ENCODE measurements around the gene FAM174A. TPM values are rescaled to one million over a fixed set of nuclear protein-coding genes. Genes with fewer than 3 reads are reported as not detected.
A peak's percentile ranks its signal among the peaks of the same experiment; 100 is the strongest.

FAM174A gene
- total and polyA plus RNA-seq, 12 donors = 9.1 to 46.0 (median 20.1) TPM

DNA sequence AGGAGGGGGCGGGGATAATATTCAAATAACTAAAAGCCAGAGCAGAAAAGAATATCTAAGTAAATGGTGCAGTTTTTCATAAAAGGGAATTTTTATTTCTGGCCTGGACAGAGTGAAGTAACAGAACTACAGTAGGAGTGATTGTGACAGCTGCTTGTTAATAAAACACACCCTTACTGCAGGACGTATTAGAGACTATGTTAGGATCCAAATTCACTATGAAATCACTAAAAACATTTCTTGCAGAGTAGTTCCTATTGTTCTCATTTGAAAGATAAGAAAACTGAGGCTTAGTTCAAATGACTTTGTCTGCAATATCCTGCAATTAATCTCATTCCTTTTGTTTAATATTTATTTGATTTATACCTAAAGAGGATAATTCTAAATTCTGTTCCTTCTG lies 39.5 kb downstream of the FAM174A start:
- Histone ChIP-seq H3K9me3 (peaks cover 0 to 12% (median 0%) of the 10 kb centered on the region in 11 donors), H3K4me3 (no peak overlapping the region), H3K27ac (peak overlapping the region in 7 of 10 donors; percentile 22 to 85 (median 70)), H3K36me3 (peaks cover 0 to 4% (median 0%) of the 10 kb centered on the region in 9 donors), H3K27me3 (no peaks in the 10 kb centered on the region), H3K4me1 (peaks cover 0 to 42% (median 17%) of the 10 kb centered on the region in 9 donors)
- intact Hi-C loops (cut with DNase I) = no loop called here
- TF ChIP-seq, protein P1, sequence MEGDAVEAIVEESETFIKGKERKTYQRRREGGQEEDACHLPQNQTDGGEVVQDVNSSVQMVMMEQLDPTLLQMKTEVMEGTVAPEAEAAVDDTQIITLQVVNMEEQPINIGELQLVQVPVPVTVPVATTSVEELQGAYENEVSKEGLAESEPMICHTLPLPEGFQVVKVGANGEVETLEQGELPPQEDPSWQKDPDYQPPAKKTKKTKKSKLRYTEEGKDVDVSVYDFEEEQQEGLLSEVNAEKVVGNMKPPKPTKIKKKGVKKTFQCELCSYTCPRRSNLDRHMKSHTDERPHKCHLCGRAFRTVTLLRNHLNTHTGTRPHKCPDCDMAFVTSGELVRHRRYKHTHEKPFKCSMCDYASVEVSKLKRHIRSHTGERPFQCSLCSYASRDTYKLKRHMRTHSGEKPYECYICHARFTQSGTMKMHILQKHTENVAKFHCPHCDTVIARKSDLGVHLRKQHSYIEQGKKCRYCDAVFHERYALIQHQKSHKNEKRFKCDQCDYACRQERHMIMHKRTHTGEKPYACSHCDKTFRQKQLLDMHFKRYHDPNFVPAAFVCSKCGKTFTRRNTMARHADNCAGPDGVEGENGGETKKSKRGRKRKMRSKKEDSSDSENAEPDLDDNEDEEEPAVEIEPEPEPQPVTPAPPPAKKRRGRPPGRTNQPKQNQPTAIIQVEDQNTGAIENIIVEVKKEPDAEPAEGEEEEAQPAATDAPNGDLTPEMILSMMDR (IDR thresholded peaks at IDR 0.05) = no peak
- DNase-seq (no peak), ATAC-seq (no peak)
- WGBS, 2 donors = 72 to 74% methylated on average over 2 of the region's 2 CpGs

DNA sequence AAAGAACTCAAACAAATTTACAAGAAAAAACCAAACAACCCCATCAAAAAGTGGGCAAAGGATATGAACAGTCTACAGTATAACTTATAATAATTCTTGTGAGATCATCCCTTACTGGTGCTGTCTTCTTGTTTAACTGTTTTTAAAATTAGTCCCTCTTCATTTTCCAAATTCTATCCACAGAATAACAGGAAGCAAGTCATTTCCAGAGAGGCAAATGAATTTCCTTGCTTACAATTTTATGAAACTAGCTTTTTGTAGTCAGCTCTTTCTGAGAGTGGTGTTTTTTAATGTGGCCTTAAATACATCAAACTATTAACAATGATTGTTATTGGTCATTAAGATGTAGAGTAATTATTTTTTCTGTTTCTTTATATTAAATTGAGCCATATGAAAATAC lies 40.6 kb downstream of the FAM174A start:
- intact Hi-C loops (cut with DNase I) = no loop called here
- H3K4me1 ChIP-seq = peaks cover 0 to 42% (median 17%) of the 10 kb centered on the region in 9 donors
- peaks cover 0 to 7% (median 0%) of the 10 kb centered on the region in 9 donors for H3K36me3 ChIP-seq
- ATAC-seq (peak in 4 of 8 donors; percentile 25 to 75 (median 65)), DNase-seq (no peak)
- H3K27ac ChIP-seq = peak overlapping the region in 9 of 10 donors; percentile 24 to 85 (median 69)
- TF ChIP-seq, protein P1 (IDR thresholded peaks at IDR 0.05) = no peak
- H3K4me3 ChIP-seq = no peak overlapping the region
- peaks cover 0 to 12% (median 0%) of the 10 kb centered on the region in 11 donors for H3K9me3 ChIP-seq
- no peaks in the 10 kb centered on the region for H3K27me3 ChIP-seq

DNA sequence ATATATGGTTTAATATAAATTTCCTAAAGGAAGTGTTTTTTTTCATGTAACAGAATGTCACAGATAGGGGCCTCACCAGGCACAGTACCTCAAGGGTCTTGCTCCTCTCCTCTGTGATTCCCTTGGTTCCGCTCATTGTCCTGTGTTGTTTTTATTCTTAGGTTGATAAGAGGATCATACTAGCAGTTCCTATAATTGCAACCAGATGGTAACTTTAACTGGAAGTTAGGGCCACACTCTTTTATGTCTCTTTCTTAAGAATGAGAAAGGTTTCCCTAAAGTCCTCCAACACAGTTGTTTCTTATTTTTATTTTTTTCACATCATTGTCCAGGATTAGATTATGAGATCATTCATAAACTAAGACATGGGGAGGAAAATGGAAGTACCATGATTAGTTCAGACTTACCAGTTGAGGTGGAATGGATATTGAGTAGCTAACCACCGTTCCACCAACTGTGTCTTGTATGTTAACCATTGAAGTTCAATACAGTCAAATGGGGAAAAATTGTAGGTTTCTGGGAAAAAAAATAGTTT lies 41.1 kb downstream of the FAM174A start:
- H3K4me3 ChIP-seq = no peak overlapping the region
- peaks cover 0 to 12% (median 0%) of the 10 kb centered on the region in 11 donors for H3K9me3 ChIP-seq
- ATAC-seq (peak in 5 of 8 donors; percentile 23 to 61 (median 52)), DNase-seq (no peak)
- H3K27ac ChIP-seq = peak overlapping the region in 9 of 10 donors; percentile 24 to 85 (median 69)
- peaks cover 0 to 42% (median 17%) of the 10 kb centered on the region in 9 donors for H3K4me1 ChIP-seq
- WGBS, 2 donors = 62 to 65% methylated on average over 2 of the region's 2 CpGs
- intact Hi-C loops (cut with DNase I) = no loop called here
- peaks cover 0 to 12% (median 0%) of the 10 kb centered on the region in 9 donors for H3K36me3 ChIP-seq
- no peaks in the 10 kb centered on the region for H3K27me3 ChIP-seq
- TF ChIP-seq, protein P1 (IDR thresholded peaks at IDR 0.05) = no peak

GRCh38 chr5:100577506-100577905 lies 42.3 kb downstream of the FAM174A start:
- Histone ChIP-seq H3K4me3 (no peak overlapping the region), H3K27me3 (no peaks in the 10 kb centered on the region), H3K36me3 (peaks cover 0 to 12% (median 0%) of the 10 kb centered on the region in 9 donors), H3K27ac (peak overlapping the region in 5 of 10 donors; percentile 68 to 85 (median 71)), H3K4me1 (peaks cover 0 to 42% (median 17%) of the 10 kb centered on the region in 9 donors), H3K9me3 (peaks cover 0 to 10% (median 0%) of the 10 kb centered on the region in 11 donors)
- intact Hi-C loops (cut with DNase I) = loop anchor here in 1 of 10 donors (1.0 kb wide), 1 partner anchor 18 kb away; no protein-coding TSS in a partner anchor
- no peak for ATAC-seq
- DNase-seq = no peak
- WGBS, 2 donors = 85 to 87% methylated on average over 1 of the region's 1 CpG
- TF ChIP-seq, protein P1 (IDR thresholded peaks at IDR 0.05) = no peak
